K562 (cell line): ENCODE measurements around the gene TRIM38. TPM values are rescaled to one million over a fixed set of nuclear protein-coding genes. Genes with fewer than 3 reads are reported as not detected.

Experiments used
- CSDE1 ChIP-seq, 2 experiments: fragments of 450-650 bp; IDR thresholded peaks; 2 replicates each; pipeline ENCODE4 v1.6.1; 2016; ENCODE audit warnings: mild to moderate bottlenecking in 1 of 2
- EWSR1 ChIP-seq: fragments of 450-650 bp; IDR thresholded peaks from 2 replicates; pipeline ENCODE4 v1.6.1; 2018; ENCODE audit warnings: borderline replicate concordance, mild to moderate bottlenecking, low read depth, moderate library complexity; ENCODE audit not compliant: partially characterized antibody
- ILK ChIP-seq: fragments of 450-650 bp; IDR thresholded peaks from 2 replicates; pipeline ENCODE4 v1.6.1; 2016; ENCODE audit warnings: missing genetic modification characterization, low read depth, mild to moderate bottlenecking, missing compliant biosample characterization, moderate library complexity, borderline replicate concordance
- MTA1 ChIP-seq: fragments of 450-650 bp; IDR thresholded peaks from 2 replicates; pipeline ENCODE4 v1.6.1; 2017; ENCODE audit warnings: borderline replicate concordance
- MTA2 ChIP-seq: fragments of 450-650 bp; IDR thresholded peaks from 2 replicates; pipeline ENCODE4 v1.6.1; 2016; ENCODE audit warnings: low read depth
- MTF1 ChIP-seq: fragments of 250-450 bp; sonication (Bioruptor Pico); IDR thresholded peaks from 2 replicates; pipeline ENCODE4 v1.9.0; 2021; ENCODE audit warnings: moderate library complexity, mild to moderate bottlenecking, inconsistent platforms, borderline replicate concordance
- SIRT6 ChIP-seq: IDR thresholded peaks from one replicate; pipeline ENCODE4 v1.6.1; 2012; ENCODE audit warnings: low read depth, mild to moderate bottlenecking, control low read depth, inconsistent platforms, low read length, moderate library complexity
- ZNF165 ChIP-seq: fragments of 250-450 bp; sonication (Bioruptor Pico); IDR thresholded peaks from 2 replicates; pipeline ENCODE4 v1.4.0; 2020; ENCODE audit warnings: borderline replicate concordance
- ZNF444 ChIP-seq: fragments of 250-450 bp; sonication (Bioruptor Pico); IDR thresholded peaks from 2 replicates; pipeline ENCODE4 v1.4.0; 2020; ENCODE audit warnings: mild to moderate bottlenecking, moderate library complexity
- ZNF668 ChIP-seq: fragments of 250-450 bp; sonication (Bioruptor Pico); IDR thresholded peaks from 2 replicates; pipeline ENCODE4 v1.8.0; 2022; ENCODE audit warnings: mild to moderate bottlenecking, inconsistent platforms
- polyA plus RNA-seq, 8 experiments: library from polyadenylated mRNA; depleted of rRNA in 4 of 8; stranded (reverse) in 5 of 8; unstranded in 3 of 8; fragments of >200 nt; fragmentation: Nextera tagmentation in 2 of 8; fragmentation: Illumina TruSeq in 1 of 8; extraction: Ambion mirVana in 2 of 8; extraction: Trizol in 1 of 8; gene quantifications; 2 replicates each; pipeline versions ENCODE4 v1.2.1 to v1.2.3, GENCODE V29; 2011 to 2014; ENCODE audit warnings: inconsistent platforms in 1 of 8, missing spikeins in 1 of 8
- total RNA-seq, 7 experiments: library from RNA; depleted of rRNA in 6 of 7; stranded (reverse); fragments of >200 nt in 6 of 7; fragmentation: Illumina TruSeq in 2 of 7; extraction: Trizol in 2 of 7; gene quantifications; 2 replicates each; pipeline versions ENCODE4 v1.2.1 to v1.2.3, GENCODE V29; 2011 to 2021; ENCODE audit warnings: low replicate concordance in 1 of 7
- TF ChIP-seq, protein P1 (sequence below): fragments of 250-450 bp; sonication (Bioruptor Pico); IDR thresholded peaks from 2 replicates; pipeline ENCODE4 v1.8.0; 2022; ENCODE audit warnings: moderate library complexity, mild to moderate bottlenecking, inconsistent platforms
- TF ChIP-seq, protein P2 (sequence below): fragments of 250-450 bp; sonication (Bioruptor Pico); IDR thresholded peaks from 2 replicates; pipeline ENCODE4 v1.8.0; 2021; ENCODE audit warnings: mild to moderate bottlenecking, moderate library complexity

The TRIM38 gene
- total and polyA plus RNA-seq, 9 of the 15 experiments (the other 6 are each of a cell fraction or from before 2014, with no cell fraction given): 1.7 to 6.7 (median 6.3) TPM

DNA sequence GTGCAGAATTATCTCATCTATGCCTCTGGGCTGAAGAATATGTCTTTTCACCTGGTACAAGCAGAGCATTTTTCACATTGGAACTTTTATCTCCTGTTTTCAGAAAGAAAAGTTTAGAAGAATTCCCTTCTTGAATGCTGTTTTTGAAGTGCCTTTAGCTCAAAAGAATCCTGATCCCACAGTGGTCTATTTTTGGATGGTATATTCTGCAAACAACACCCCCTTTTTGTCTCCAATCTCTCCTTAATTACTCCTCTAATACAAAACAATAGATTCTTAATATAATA, 66.9 kb downstream of the TRIM38 start (continued):
- TF ChIP-seq ILK (no peak), ZNF165 (no peak), CSDE1 (IDR thresholded peaks at IDR 0.05) (no peak), EWSR1 (no peak), ZNF668 (CRISPR knock-in tag) (no peak), MTF1 (CRISPR knock-in tag) (no peak), MTA2 (no peak), ZNF444 (CRISPR knock-in tag) (no peak), SIRT6 (no peak), MTA1 (no peak)
- TF ChIP-seq, protein P1, sequence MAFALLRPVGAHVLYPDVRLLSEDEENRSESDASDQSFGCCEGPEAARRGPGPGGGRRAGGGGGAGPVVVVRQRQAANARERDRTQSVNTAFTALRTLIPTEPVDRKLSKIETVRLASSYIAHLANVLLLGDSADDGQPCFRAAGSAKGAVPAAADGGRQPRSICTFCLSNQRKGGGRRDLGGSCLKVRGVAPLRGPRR (CRISPR knock-in tag): no peak
- TF ChIP-seq, protein P2, sequence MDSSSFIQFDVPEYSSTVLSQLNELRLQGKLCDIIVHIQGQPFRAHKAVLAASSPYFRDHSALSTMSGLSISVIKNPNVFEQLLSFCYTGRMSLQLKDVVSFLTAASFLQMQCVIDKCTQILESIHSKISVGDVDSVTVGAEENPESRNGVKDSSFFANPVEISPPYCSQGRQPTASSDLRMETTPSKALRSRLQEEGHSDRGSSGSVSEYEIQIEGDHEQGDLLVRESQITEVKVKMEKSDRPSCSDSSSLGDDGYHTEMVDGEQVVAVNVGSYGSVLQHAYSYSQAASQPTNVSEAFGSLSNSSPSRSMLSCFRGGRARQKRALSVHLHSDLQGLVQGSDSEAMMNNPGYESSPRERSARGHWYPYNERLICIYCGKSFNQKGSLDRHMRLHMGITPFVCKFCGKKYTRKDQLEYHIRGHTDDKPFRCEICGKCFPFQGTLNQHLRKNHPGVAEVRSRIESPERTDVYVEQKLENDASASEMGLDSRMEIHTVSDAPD: no peak
